ENCODE results near the gene DPH1.

Gene DPH1

DNA sequence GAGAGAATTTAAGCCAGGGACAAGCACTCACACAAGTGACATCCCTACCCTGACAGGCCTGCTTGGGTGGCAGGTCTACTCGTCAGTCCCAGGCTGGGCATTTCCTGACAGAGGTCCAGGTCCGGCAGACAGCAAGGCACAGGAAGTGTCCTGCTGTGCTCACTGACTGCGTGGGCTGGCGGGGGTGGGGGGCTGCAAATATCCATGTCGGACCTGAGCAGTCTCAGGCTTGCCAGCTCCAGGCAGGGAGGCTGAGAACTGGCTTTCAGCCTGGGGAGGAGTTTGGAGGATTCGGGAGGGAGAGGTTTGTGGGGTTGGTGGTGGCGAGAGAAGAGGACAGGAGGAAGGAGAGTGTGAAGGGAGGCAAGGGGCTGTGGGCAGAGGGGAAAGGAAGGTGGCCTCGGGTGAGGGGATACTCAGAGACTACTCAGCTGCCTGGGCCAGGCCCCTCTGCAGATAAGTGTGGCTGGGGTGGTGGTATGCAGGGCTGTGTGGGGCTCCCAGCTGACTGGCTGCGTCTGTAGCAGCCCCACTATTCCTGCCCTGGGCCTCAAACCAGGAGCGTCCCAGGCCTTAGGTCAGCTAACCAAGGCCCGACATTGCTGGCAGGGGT, 32.7 kb downstream of the DPH1 start:
- DNase-seq (ENCODE audit: low spot score), result no peak

DNA sequence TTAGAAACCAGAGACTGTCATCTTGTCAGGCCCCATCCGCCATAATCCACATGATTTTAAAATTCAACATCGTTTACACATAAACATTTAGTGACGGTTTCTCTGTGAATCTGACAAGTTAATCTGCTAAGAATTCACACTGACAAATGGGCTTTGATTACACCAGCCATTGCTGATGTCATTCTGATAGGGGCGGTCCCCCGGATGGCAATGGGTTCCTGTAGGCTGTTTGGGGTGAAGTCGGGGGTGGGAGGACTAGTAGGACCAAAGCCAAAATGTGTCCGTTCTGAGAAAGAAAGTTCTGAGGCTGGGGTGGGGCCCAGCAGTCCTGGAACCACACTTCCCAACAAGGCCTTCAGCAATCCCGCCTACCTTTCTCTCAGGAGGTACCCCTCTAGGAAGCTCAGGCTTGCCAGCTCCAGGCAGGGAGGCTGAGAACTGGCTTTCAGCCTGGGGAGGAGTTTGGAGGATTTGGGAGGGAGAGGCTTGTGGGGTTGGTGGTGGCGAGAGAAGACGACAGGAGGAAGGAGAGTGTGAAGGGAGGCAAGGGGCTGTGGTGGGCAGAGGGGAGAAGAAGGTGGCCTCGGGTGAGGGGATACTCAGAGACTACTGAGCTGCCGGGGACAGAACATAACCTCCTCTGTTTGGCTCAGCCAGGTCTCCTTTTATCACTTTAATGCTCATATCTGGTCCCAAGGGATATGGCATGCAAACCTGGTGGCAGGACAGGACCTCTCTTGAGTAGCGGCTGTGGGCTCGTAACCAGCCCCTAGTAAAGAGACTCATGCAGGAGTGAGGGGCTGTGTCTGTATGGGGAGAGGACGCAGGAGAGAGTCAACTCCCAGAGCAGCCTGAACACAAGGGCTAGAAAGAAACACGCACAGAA, 33.6 kb downstream of the DPH1 start:
- no peak for DNase-seq (ENCODE audit: low spot score)

DNA sequence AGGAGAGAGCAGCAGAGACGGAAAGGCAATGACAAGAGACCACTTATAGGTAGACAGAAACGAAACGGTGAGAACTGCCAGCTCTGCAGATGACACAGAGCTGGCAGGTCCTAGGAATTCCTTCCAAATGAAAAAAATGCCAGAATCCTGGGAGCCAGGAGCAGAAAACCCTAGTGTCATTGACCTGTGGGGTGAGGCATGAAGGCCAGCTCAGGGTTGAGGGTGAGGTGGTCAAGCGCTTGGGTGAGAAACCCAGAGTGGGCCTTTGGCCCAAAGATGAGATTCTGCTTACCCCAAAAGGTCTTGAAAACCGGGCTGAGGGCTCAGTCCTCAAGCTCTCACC, 34.2 kb downstream of the DPH1 start:
- no peak for DNase-seq (ENCODE audit: low spot score)

DNA sequence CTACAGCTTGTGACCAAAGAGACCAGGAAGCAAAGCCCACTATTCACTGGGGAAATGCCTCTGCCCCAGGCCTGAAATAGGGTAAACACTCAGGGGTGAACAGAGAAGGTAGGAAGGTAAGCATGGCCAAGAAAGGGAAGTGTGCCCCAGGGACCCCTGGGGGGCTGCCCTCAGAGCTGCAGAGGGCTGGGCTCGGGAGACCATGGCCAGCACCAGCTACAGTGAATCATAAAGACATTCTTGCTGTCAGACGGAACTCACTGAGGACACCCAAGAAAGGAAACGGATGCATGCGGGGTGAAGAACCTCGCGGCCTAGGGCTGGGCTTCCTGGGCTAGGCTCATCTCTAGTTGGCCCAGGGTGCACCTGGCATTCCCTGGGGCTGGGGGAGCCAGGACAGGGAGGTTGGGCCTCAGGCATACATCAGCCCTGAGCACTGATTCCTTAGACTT, 34.6 kb downstream of the DPH1 start:
- no peak for DNase-seq (ENCODE audit: low spot score)

DNA sequence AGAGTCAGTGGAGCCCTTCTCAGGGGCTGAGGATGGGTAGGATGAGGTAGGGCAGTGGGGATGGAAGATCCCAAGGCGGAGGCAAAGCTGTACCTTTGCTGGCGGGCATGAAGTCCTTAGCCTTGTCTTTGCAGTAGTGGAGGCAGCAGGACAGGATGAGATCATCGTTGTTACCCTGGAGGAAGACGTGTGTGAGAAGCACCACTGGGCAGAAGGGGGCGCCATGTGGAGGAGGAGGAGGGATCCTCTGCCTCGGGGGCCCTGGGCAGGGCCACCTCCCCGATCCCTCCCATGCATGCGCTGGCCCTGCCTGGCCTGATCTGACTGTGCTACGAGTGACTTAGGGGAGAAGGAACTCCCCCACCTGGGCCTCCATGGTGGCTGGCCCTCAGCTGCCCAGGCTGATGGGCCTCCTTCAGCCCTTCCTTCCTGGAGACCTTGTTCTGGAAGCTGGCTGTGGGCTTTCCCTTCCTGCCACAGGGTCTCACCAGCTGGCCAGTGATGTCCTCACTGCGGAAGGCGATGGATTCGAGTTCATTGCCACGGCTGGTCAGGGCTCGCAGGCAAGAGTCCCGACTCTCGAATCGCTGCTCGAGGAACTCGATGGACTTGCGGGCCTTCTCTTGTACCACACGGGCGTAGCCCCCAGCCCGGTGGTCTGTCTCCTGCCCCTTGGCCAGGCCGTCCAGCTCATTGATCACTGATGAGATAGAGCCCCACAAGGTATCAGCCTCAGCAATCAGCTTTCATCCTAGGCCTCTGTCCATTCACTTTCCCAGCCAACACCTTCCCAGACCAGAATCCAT, 35.2 kb downstream of the DPH1 start:
- peak; percentile 78 for DNase-seq (ENCODE audit: low spot score)

DNA sequence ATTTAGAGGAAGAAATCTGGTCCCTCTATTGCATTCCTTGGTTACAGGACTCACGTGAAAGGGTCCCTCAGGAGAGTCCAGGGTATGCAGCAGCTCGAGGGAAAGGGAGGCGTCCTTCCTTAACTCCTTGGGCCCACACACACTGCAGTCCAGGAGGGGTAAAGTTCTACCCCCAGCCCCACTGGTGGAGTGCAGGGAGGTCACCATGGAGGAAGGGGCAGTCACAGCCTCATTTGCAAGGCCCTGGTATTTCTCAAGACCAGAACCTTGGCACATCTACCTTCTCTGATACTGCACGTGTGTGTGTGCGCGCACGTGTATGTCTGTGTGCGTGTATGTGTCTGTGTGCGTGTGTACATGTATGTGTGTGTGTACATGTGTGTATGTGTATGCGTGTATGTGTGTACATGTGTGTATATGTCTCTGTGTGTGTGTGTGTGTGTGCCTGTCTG, 36.0 kb downstream of the DPH1 start:
- DNase-seq (ENCODE audit: low spot score), result no peak

DNA sequence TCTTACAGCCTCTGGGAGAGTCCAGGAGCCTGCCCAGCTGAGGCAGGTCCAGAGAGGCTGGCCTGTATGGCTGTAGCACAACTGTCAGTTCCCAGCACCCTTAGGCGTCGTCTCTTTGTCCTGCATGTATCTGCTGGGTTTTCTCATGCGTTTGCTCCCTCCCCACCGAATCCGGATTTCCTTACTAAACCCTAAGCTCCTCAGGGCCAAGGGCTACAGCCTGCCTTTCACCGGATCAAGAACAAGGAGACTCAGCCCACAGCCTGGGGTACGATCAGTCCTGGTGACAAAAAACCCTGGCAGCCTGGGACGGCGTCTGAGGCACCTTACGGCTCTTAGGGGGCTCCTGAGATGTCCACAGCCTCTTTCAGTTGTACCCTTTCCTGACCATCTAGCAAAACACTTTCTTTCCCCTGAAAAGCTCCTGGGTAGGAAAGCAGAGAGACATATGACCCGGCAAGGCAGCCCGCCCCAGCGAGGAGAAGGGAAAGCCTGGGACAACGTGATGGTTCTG, 37.2 kb downstream of the DPH1 start:
- no peak for DNase-seq (ENCODE audit: low spot score)

DNA sequence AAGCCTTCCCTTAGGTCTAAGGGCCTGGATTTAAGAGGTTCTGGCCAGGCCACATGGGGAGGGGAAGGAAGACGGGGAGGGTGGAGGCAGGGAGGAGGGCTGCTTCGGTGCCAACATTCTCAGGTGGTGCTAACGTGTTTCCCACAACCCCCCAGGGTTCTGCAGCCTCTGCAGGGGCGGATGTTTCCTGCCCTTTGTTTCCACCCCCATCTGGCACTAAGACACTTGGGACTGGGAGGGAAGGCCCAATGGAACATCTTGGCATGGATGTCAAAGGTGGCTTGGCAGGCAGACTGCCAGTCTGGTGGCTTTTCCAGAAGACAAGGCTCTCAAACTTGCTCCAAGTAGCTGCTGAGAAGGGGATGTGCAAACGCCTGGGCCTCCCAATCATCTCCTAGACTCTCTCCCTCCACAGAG, 37.7 kb downstream of the DPH1 start:
- no peak for DNase-seq (ENCODE audit: low spot score)

DNA sequence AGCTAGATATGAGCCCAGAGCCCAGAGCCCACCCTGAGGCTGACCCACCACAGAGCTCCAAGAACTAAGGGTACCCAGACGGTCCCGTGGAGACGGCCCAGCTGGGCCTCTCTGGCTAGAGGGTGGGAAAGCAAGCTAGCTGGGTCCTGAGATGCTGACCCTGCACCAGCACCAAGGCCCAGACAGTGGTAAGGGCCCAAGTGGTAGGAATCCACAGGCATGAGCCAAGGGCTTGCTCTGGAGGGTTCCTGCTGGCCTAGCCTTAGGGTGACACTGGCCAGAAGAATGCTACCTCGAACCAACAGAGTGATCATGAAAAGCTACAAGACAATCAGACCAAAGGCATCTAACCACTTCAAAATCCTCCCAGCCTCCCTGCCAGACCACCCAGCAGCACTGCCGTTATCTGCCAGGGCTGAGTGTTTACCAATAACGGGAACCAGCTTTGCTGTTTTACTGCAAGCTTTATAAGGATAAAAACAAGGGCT, 38.1 kb downstream of the DPH1 start:
- peak; percentile 80 for DNase-seq (ENCODE audit: low spot score)

DNA sequence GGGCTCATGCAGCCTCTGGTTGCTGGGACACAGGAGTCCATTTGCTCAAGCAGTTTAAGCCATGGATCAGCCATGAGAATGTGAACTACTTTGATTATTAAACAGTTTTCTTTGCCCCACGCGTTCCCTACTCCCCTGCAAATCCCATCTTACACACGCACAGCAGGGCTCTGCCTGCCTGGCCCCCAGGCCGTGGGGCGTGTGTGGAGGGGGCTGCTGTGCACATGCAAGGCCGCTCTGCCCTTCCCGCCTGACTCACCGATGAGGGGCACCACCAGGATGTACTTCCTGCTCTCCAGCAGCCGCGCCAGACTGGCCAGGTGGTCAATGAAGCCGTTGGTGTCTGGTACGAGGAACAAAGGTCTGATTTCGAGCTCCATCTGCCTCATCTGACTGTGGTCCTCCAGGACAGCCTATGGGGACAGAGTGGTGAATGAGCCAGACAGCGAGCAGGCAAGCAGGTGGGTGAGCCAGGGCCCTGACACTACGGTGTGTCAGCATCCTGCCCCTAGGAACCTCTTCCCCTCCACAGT, 38.6 kb downstream of the DPH1 start:
- DNase-seq (ENCODE audit: low spot score), result no peak

DNA sequence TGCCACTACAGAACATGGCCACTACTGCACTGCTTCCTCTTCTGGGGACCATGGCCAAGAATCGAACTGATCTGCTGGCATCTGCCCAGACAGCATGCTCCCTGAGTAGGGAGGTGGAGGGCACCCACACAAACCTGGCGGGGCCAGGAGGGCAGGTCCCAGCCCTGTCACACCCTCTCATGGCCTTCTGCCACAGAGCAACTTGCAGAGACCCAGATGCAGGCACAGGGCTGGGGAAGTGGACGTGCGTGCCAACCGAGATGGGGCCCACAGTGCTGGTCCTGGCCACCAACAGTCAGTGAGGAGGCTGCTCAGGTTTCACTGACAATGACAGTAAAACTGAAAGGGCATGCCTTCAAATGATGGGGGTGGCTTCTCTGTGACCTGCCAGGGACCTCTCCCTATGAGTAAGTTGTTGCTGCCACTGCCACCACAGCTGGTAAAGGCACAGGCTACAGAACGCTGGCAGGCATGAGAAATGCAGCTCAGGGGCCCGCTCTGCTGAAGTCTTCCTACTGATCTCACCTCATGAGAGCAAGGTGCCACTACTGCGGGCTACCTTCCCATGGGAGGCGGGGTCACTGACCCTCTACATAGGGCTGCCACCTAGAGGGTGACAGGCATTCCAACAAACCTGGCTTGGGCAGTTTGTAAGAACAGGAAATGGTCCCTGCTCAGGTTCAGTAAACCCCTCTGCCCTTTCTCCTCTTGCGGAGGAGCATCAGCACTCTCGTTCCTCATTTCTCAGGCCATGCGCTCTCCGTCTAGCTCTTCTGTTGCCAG, 40.5 kb downstream of the DPH1 start:
- DNase-seq (ENCODE audit: low spot score), result no peak

DNA sequence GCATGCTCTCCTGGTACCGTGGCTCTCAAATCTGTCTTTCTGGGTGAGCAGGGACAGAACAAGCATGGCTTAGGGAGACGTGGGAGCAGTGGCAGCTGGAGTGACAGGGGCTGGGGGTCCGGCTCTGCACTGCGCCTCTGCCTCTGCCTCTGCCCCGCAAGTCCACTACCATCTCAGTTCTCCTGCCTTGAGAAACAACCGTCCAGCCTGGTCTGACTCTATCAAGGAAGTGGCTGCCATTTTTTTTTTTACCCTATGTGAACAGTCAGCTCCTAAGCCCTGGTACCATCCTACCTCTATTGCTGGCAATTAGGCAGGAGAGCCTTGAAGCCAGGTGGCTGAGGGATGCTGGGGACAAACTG, 41.1 kb downstream of the DPH1 start:
- DNase-seq (ENCODE audit: low spot score), result no peak

DNA sequence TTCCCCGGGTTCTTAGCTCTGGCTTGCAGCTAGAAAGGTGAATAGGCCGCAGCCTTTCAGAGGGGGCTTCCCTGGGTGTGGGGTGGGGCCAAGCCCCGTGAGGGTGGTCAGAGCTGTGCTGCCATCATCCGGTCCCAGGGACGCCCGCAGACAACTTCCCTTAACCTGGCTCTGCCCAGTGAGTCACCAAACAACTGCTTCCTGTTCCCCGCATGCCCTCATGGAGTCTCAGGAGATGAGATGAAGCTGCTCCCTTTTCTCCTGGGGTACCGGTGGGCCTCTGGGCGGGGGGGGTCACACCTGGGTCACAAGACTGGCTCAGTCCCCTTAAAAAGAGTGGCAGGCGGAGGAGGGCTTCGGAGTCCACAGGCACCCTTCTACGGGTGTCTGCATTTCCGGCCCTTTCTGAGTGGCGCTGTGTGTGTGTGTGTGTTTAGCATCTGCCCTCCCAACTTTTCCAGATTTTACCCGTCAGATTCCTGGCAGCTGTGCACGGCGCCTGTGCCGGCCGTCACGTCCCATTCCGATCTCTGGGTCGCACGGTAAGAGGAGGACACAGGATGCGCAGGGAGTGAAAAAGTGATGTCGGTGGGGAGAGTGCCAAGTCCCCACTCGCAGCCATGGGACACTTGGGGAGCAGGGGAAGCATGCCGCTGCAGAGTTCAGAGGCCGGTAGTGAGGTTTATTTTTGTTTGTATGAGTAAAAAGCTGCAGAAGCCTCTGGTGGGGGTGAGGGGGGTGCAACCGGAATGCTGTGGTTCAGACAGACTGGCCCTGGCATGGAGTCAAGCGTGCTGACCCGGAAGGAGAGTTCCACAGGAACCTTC, 41.7 kb downstream of the DPH1 start:
- DNase-seq (ENCODE audit: low spot score), result peak; percentile 87

DNA sequence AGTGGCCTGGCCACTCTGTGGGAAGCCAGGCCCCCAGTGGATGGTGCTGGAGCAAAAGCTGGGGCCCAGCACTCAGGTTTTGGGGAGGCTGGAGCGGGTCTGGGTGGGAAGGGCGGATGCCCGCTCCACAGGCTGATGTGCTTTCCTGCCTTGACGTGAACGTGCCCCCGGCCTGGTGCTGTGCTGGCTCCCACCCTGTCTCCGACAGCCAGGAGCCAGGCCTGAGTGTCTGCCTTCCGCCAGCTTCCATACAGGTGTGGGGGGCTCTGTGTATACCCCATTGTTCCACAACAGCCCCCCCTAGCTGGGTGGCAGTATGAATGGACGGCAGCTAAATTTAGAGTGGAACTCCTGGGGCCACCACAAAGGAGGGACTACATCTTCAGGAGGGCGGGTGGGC, 45.0 kb downstream of the DPH1 start:
- DNase-seq (ENCODE audit: low spot score), result no peak

DNA sequence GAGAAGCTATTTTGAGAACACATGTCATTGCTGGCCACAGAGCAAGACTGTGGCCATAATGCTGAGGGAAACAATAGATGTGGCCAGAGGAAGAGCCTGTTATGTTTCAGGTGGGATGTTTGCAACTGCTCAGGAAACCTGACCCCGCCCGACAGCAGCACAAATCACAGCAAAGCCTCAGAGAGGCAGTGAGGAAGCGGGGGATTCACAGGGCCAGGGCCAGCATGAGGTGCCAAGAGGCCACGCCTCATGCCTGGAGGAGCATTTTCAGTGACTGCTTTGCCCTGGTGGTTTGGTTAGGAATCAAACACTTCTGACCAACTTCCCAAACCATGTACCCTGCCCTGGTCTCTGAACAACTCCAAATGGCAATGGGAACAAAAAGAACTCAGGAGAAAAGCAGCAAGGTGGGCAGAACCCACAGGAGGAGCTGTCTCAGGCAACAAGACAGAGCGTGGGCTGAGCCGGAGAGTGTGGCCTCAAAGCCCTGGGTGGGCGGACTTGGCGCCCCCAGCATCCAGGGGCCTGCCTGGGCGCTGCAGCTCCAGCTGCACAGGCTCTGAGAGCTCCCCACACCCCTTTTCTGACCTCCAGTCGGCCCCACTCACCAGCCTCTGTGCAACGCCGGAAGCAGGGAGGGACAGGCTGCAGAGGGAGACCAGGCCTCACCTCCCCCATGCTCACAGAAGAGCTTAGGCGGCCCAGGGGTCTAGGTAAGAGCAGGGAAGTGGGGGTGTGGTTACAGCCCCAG, 45.6 kb downstream of the DPH1 start:
- DNase-seq (ENCODE audit: low spot score), result no peak

DNA sequence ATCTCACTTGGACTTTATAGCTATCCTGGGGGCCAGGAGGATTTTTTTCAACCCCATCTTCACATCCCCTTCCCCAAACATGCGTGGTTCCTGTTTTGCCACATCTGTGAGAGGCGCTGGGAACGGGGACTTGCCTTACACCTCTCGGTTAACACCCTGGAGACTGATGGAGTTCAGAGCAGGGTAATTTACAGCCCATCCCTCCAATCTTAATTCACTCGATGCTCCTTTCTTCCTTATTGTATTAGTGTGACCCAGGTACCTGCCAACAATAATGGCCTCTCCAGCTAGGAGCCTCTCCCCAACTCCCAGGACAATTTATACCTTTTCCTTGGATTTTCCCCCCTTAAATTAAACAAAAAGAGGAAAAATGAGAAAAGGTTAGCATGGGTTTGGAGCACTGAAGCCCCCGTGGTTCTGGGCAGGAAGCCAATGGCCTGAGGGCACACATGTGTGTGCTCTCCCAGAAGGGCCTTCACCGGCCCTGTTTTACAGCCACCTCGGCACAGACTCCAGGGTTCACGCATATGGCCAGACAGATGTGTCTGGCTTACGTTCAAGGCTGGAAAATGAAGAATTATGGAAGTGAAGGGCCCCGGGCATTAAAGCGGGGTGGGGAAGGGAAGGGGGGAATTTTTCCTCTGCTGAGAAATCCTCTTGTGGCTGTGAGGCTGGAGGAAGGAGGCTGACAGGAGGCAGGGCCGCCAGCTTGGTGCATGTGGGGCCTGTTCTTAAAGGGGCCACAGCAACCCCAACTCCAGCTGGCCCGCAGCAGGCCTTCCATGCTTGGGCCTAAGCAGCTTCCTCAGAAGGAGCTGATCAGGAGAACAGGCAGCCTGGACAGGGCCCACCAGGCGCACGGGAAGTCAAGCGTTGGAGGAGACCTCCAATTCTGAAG, 46.4 kb downstream of the DPH1 start:
- DNase-seq (ENCODE audit: low spot score), result no peak

DNA sequence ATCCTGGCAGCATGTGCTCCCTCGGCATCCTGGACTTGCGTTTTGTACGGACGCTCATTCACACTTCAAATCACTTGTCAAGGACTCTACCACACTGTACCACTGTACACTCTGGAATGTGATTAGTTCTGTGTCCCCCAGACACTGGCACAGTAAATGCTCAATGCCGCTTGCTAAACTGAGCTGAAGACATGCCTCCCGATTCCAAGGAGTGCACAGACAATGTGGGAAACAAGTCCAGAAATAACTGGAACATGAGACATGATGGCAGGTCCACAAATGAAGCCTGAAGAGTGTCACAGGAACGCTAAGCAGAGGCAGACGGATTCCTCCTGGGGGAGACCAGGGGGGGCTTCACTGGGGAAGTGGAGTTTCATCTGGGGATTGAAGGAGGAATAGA, 47.1 kb downstream of the DPH1 start:
- DNase-seq (ENCODE audit: low spot score), result no peak

DNA sequence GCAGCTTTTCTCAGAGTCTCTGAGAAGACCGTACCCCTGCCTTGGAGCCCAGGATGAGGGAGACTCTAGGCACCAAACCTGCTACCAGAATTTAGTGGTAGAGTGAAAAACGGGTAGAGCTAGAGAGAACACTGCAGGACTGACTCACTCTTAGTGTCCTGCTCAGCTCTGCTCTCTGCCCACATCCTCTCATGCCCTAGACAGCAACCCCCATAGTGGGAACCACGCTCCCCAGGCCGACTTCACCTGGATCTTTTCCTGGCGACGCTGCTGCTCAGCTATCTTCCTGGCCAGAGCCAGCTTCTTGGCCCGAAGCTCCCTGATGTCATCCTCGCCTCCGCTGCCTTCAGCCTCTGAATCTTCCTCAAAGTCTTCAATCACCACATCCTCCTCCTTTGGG, 51.6 kb downstream of the DPH1 start:
- no peak for DNase-seq (ENCODE audit: low spot score)

Measured in hepatic stellate cell (primary cell).